HUES64 (cell line): ENCODE results near the gene SMIM35.

Experiments
- H3K27ac ChIP-seq: 2 replicates; pipeline ENCODE4 v1.7.0; 2013; ENCODE audit warnings: low read depth, low read length, inconsistent platforms
- H3K27me3 ChIP-seq: 2 replicates; pipeline ENCODE4 v1.6.1; 2013; ENCODE audit warnings: mild to moderate bottlenecking, low read length; ENCODE audit not compliant: insufficient read depth
- H3K36me3 ChIP-seq: 2 replicates; pipeline ENCODE4 v1.6.1; 2013; ENCODE audit warnings: mild to moderate bottlenecking, low read length; ENCODE audit not compliant: insufficient read depth
- H3K4me1 ChIP-seq: 2 replicates; pipeline ENCODE4 v1.6.1; 2013; ENCODE audit warnings: mild to moderate bottlenecking, low read length, moderate library complexity; ENCODE audit not compliant: insufficient read depth
- H3K4me3 ChIP-seq: 2 replicates; pipeline ENCODE4 v1.5.1; 2013; ENCODE audit warnings: mild to moderate bottlenecking, low read length, moderate library complexity
- H3K9ac ChIP-seq: 2 replicates; pipeline ENCODE4 v1.6.1; 2013; ENCODE audit warnings: mild to moderate bottlenecking, low read depth, low read length
- H3K9me3 ChIP-seq: 2 replicates; pipeline ENCODE4 v1.6.1; 2013; ENCODE audit warnings: low read depth, low read length; ENCODE audit not compliant: insufficient read depth
- WGBS: fragments of 150-250, 120-280 bp; methylation state at CpG from one replicate; pipeline ENCODE4 v1.1.7; 2013; ENCODE audit warnings: missing lambda C conversion rate; 5-methylcytosine and 5-hydroxymethylcytosine counted together

The SMIM35 gene

DNA sequence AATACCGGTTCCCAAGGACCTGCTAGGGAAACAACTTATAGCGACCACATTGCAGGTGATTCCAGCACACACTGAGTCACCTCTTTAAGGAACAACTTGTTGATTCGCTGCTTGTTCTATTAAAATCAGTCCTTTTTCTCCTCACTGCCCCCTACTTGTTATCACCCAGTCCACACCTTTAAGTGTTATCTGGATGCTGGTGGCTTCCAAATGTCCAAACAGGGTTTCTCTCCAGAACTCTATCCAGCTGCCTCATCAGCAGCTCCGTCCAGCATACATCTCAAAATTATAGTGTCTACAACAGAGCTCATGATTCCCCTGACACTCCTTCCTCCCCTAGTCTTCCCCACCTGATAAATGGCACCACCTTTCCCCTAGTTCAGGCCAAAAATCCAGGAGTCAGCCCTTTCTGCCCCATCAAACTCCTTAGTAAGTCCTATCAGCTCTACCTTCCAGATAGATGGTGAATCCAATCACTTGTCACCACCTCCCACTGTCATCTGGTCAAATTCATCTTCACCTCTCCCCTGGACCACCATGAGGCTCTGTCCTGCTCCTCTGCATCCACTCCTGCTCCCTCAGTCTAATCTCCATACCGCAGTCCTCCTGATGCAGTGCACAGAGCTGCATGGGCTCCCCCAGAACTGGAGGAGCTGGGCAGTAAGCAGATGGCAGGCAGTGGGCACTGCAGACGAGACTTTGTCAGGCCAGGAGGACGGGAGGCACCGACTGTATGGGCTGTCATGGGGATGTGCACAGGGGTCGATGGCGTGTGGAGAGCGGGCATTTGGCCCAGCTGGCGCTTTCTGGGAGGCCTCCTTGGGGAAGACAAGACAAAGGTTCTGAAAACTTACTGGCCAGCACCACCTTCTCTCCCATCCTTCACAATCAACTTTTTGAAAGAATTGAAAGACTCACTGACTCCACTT lies 81.3 kb downstream of the SMIM35 start:
- Histone ChIP-seq H3K27me3 (no peaks in the 10 kb centered on the region), H3K9ac (no peak overlapping the region), H3K9me3 (no peaks in the 10 kb centered on the region), H3K27ac (no peak overlapping the region), H3K36me3 (no peaks in the 10 kb centered on the region), H3K4me1 (peaks cover 11% of the 10 kb centered on the region; the same call in 1 of the 2 replicates), H3K4me3 (no peak overlapping the region)
- 89% methylated on average over 12 of the region's 12 CpGs for WGBS

DNA sequence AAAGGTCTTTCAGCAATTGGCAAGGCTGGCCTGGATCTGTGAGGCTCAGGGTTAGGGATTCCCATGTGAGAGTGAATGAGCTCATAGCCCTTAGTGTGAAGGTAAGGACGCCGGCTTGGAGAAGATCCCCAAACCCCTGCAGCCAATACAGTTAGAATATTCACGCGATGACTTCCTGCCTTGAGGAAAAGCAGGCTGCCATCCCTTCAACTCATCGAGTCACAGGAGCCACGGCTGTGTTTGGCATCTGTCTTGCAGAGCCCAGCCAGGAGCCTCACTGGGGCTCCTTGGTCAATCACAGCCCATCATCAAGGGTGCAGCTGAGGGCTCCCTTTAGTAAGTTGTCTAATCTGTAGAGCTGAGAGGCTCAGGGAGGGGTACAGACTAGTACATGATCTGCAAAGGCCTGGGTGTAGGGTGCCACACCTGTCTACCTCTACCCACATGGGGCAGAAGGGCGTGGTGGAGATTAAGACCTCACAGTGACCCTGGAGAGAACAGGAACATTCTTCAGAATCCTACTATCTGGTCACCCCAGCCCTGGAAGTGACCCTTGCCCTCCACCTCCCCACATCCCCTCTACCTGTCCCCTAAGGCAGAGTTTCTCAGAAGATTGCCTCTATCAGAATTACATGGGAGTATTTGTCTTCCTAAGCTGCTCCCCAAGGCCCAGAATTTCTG lies 82.1 kb downstream of the SMIM35 start:
- no peaks in the 10 kb centered on the region for H3K9me3 ChIP-seq
- H3K27ac ChIP-seq, result no peak overlapping the region
- no peak overlapping the region for H3K9ac ChIP-seq
- no peaks in the 10 kb centered on the region for H3K36me3 ChIP-seq
- WGBS, result 96% methylated on average over 7 of the region's 7 CpGs
- H3K27me3 ChIP-seq, result no peaks in the 10 kb centered on the region
- H3K4me3 ChIP-seq, result no peak overlapping the region
- peaks cover 11% of the 10 kb centered on the region; the same call in 1 of the 2 replicates for H3K4me1 ChIP-seq

- H3K27ac ChIP-seq, result no peak overlapping the region
- peaks cover 11% of the 10 kb centered on the region; the same call in 1 of the 2 replicates for H3K4me1 ChIP-seq
- H3K27me3 ChIP-seq, result no peaks in the 10 kb centered on the region
- no peak overlapping the region for H3K9ac ChIP-seq
- H3K4me3 ChIP-seq, result no peak overlapping the region
- no peaks in the 10 kb centered on the region for H3K36me3 ChIP-seq
- no peaks in the 10 kb centered on the region for H3K9me3 ChIP-seq
- WGBS, result 90% methylated on average over 3 of the region's 4 CpGs
Observed at GRCh38 chr11:118003456-118003855, 83.3 kb downstream of the SMIM35 start.

DNA sequence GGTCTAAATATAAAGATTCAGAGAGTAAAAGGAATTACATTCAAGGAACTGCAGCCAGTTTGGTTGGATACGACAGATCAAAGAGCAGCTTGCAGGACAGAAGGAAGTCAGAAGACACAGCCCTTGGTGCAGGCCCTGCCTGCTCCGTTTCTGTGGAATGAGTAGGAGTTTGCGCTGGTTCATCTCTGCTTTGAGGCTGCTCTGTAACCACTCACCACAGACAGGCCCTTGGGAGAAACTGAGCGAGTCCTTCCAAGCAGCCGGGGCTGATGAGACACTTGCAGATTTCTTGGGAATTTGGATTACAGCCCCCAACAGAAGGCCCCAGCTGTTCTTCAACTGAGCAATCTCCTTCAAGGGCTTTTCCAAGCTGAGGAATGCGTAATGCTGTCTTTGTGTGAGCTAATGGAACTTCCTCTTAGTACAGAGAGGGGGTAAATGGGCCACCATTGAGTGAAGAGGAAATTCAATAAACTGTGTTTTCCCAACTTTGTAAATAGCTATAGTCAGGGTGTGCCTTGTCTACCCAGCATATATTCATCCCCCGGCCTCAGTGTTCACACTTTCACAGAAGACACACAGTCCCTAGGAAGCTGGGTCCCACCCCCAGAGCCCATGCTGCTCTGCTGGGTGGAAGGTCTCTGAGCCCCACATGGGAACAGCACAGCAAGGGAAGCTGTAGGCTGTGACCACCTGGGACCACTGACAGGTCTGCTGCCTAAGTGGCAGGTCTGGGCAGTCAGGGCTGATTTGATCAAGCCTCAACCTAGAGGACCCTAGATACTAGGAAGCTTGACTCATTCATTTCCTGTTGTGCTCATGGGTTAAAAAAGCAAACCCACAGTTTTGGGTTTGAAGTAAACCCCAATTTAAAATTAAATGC lies 84.0 kb downstream of the SMIM35 start:
- no peaks in the 10 kb centered on the region for H3K27me3 ChIP-seq
- peaks cover 11% of the 10 kb centered on the region; the same call in 1 of the 2 replicates for H3K4me1 ChIP-seq
- no peak overlapping the region; the same call in 1 of the 2 replicates for H3K27ac ChIP-seq
- H3K9ac ChIP-seq, result no peak overlapping the region
- 68% methylated on average over 7 of the region's 7 CpGs for WGBS
- H3K9me3 ChIP-seq, result no peaks in the 10 kb centered on the region
- H3K4me3 ChIP-seq, result no peak overlapping the region
- no peaks in the 10 kb centered on the region for H3K36me3 ChIP-seq

- Histone ChIP-seq H3K36me3 (no peaks in the 10 kb centered on the region), H3K9ac (no peak overlapping the region), H3K4me1 (peaks cover 11% of the 10 kb centered on the region; the same call in 1 of the 2 replicates), H3K4me3 (no peak overlapping the region), H3K27ac (peak overlapping the region; percentile 5; the same call in 1 of the 2 replicates), H3K27me3 (no peaks in the 10 kb centered on the region), H3K9me3 (no peaks in the 10 kb centered on the region)
- 94% methylated on average over 6 of the region's 6 CpGs for WGBS
Observed at GRCh38 chr11:118002010-118002540, 84.7 kb downstream of the SMIM35 start.

DNA sequence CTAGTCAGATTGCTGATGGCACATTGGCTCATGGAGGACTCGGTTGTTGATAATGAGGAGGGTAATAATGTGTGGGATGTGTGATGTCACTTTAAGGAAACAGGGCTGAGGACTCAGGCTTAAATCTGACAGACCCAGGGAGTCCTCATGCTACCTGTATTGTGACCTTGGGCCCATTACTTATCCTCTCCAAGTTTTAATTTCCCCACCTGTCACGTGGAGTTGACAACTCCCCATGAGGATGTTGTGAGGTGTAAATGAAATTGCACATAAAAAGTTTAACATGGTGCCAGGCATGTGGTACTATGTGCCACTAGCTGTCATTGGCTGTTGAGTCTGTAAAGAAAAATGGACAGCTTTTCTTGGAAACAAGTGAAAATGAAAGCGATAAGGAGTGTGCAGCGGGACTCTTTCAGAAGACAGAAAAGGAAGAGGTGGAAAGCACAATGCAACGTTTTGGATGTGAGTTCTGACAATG lies 85.2 kb downstream of the SMIM35 start:
- 93% methylated on average over 5 of the region's 5 CpGs for WGBS
- no peak overlapping the region for H3K27ac ChIP-seq
- no peak overlapping the region for H3K4me3 ChIP-seq
- no peaks in the 10 kb centered on the region for H3K9me3 ChIP-seq
- no peak overlapping the region for H3K9ac ChIP-seq
- peaks cover 11% of the 10 kb centered on the region; the same call in 1 of the 2 replicates for H3K4me1 ChIP-seq
- no peaks in the 10 kb centered on the region for H3K36me3 ChIP-seq
- H3K27me3 ChIP-seq, result no peaks in the 10 kb centered on the region

DNA sequence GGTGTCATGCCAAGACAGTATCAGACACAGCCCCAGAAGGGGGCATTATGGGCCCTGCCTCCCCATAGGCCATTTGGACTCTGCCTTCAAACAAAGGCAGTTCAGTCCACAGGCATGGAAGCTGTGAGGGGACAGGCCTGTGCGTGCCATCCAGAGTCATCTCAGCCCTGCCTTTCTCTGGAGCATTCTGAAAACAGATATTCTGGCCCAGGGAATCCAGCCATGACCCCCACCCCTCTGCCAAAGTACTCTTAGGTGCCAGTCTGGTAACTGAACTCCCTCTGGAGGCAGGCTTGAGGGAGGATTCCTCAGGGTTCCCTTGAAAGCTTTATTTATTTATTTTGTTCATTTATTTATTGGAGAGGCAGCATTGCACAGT lies 85.9 kb downstream of the SMIM35 start:
- Histone ChIP-seq H3K9me3 (no peaks in the 10 kb centered on the region), H3K4me1 (peaks cover 11% of the 10 kb centered on the region; the same call in 1 of the 2 replicates), H3K4me3 (no peak overlapping the region), H3K9ac (no peak overlapping the region), H3K27ac (no peak overlapping the region), H3K36me3 (no peaks in the 10 kb centered on the region), H3K27me3 (no peaks in the 10 kb centered on the region)
- 96% methylated on average over 1 of the region's 1 CpG for WGBS

- Histone ChIP-seq H3K36me3 (no peaks in the 10 kb centered on the region), H3K9me3 (no peaks in the 10 kb centered on the region), H3K9ac (no peak overlapping the region), H3K27ac (no peak overlapping the region), H3K4me1 (peaks cover 11% of the 10 kb centered on the region; the same call in 1 of the 2 replicates), H3K27me3 (no peaks in the 10 kb centered on the region), H3K4me3 (no peak overlapping the region)
- 94% methylated on average over 4 of the region's 4 CpGs for WGBS
Observed at GRCh38 chr11:118000067-118000849, 86.5 kb downstream of the SMIM35 start.

GRCh38 chr11:117999354-117999993 lies 87.3 kb downstream of the SMIM35 start:
- Histone ChIP-seq H3K27ac (no peak overlapping the region), H3K9ac (no peak overlapping the region), H3K4me1 (peaks cover 11% of the 10 kb centered on the region; the same call in 1 of the 2 replicates), H3K27me3 (no peaks in the 10 kb centered on the region), H3K36me3 (no peaks in the 10 kb centered on the region), H3K9me3 (no peaks in the 10 kb centered on the region), H3K4me3 (no peak overlapping the region)
- 87% methylated on average over 3 of the region's 3 CpGs for WGBS
